NB4 (cell line): ENCODE measurements around the gene RBMS1.

Source experiments
- CTCF ChIP-seq: IDR thresholded peaks from one replicate; pipeline ENCODE4 v1.5.1; 2012; ENCODE audit warnings: low read depth, low read length
- MYC ChIP-seq: IDR thresholded peaks from 2 replicates; pipeline ENCODE4 v1.6.1; 2011; ENCODE audit warnings: low read depth, low read length
- POLR2A ChIP-seq: IDR thresholded peaks from 2 replicates; pipeline ENCODE4 v1.6.1; 2011; ENCODE audit warnings: mild to moderate bottlenecking; ENCODE audit not compliant: insufficient read length; ENCODE audit errors: extremely low read depth
- TF ChIP-seq, protein P1 (sequence below): IDR thresholded peaks from 2 replicates; pipeline ENCODE4 v1.6.1; 2011; ENCODE audit warnings: low read depth, low read length

DNA sequence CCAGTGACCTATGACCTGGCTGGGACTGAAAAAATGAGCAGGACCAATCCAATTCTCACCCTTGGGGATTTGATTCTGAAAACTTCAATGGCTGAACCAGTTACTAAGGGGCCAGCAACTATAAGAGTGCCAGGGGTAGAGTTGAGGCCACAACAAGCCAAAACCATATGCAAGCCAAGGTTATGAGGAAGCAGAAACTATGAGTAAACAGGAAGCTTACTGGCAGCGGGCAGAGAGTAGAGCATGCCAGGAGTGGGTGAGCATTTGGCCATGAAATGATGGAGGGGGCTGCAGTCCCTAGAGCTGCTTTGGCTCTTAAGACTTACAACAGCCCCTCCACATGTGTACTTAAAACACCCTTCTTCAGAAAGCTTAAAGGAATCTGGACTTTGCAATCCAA is 82.4 kb downstream of the RBMS1 start:
- TF ChIP-seq CTCF (no peak), MYC (0 out of 2 replicates have a peak, but pooled peaks have one; percentile 48), POLR2A (no peak)
- TF ChIP-seq, protein P1, sequence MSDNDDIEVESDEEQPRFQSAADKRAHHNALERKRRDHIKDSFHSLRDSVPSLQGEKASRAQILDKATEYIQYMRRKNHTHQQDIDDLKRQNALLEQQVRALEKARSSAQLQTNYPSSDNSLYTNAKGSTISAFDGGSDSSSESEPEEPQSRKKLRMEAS: peak; percentile 35; the same call in 1 of the 2 replicates
